OCI-LY3 (cell line): ENCODE measurements around the gene TROAP.

Source experiments
- H2AFZ ChIP-seq: fragments of 200-600, 300-600 bp; shearing (Covaris generic); 2 replicates; pipeline ENCODE4 v1.6.0; 2014; ENCODE audit warnings: antibody characterized with exemption, low read depth, low read length
- H3K27ac ChIP-seq: fragments of 200-600, 300-600 bp; sonication (generic); 2 replicates; pipeline ENCODE4 v1.5.1; 2014; ENCODE audit warnings: mild to moderate bottlenecking, low read length, moderate library complexity, mixed read lengths
- H3K27me3 ChIP-seq: fragments of 200-600, 300-600 bp; sonication (generic); 2 replicates; pipeline ENCODE4 v1.6.1; 2014; ENCODE audit warnings: low read depth, low read length, mixed read lengths
- H3K36me3 ChIP-seq: fragments of 200-600, 300-600 bp; sonication (generic); replicated peaks from 2 replicates; pipeline ENCODE3; 2014; ENCODE audit warnings: low read depth, low read length, mixed read lengths
- H3K4me1 ChIP-seq: fragments of 300-600, 200-600 bp; sonication (generic); 2 replicates; pipeline ENCODE4 v1.6.1; 2014; ENCODE audit warnings: low read length, mixed read lengths
- H3K4me2 ChIP-seq: fragments of 200-600, 300-600 bp; sonication (generic); 2 replicates; pipeline ENCODE4 v1.6.1; 2014; ENCODE audit warnings: low read length, mixed read lengths
- H3K4me3 ChIP-seq: fragments of 300-600, 200-600 bp; sonication (generic); 2 replicates; pipeline ENCODE4 v1.5.1; 2014; ENCODE audit warnings: antibody characterized with exemption, mild to moderate bottlenecking, low read length, moderate library complexity
- H3K79me2 ChIP-seq: fragments of 300-600, 200-600 bp; shearing (Covaris generic); 2 replicates; pipeline ENCODE4 v1.6.1; 2014; ENCODE audit warnings: mild to moderate bottlenecking, low read length, mixed read lengths
- H3K9ac ChIP-seq: fragments of 300-600, 200-600 bp; shearing (Covaris generic); 2 replicates; pipeline ENCODE4 v1.6.0; 2014; ENCODE audit warnings: mild to moderate bottlenecking, low read length, moderate library complexity
- H3K9me3 ChIP-seq: fragments of 200-600, 300-600 bp; shearing (Covaris generic); 2 replicates; pipeline ENCODE4 v1.6.1; 2014; ENCODE audit warnings: low read length, mixed read lengths; ENCODE audit not compliant: insufficient read depth
- H4K20me1 ChIP-seq: fragments of 200-600, 300-600 bp; sonication (generic); 2 replicates; pipeline ENCODE4 v1.6.1; 2016; ENCODE audit warnings: low read length, mixed read lengths; ENCODE audit not compliant: insufficient read depth
- CTCF ChIP-seq: fragments of 200-600, 300-600 bp; sonication (generic); IDR thresholded peaks from 2 replicates; pipeline ENCODE4 v1.5.1; 2014; ENCODE audit warnings: antibody characterized with exemption, low read length, low read depth
- EZH2phosphoT487 ChIP-seq: fragments of 200-600 bp; shearing (Covaris generic); IDR thresholded peaks from 2 replicates; pipeline ENCODE4 v1.6.1; 2018; ENCODE audit warnings: antibody characterized with exemption, mixed run types, low read depth

Gene TROAP

GRCh38 chr12:49366652-49367380 lies 43.8 kb downstream of the TROAP start:
- TF ChIP-seq CTCF (no peak), EZH2phosphoT487 (no peak)
- Histone ChIP-seq H3K27me3 (no peaks in the 10 kb centered on the region), H3K79me2 (peaks cover 46% of the 10 kb centered on the region)

GRCh38 chr12:49367381-49368239 lies 44.6 kb downstream of the TROAP start, which contains the start of gene SPATS2:
TSS of gene SPATS2 (plus strand) at chr12:49367462. CDS start at chr12:49461013, 93,551 bp downstream.
- Histone ChIP-seq H3K27me3 (no peaks in the 10 kb centered on the region), H3K4me3 (peak within 1 kb of the TSS; percentile 87), H3K4me2 (peak within 1 kb of the TSS; percentile 91), H3K79me2 (peaks cover 53% of the 10 kb centered on the region), H3K36me3 (no peaks in the 10 kb centered on the region), H3K4me1 (peaks cover 28% of the 10 kb centered on the region), H3K9ac (peak within 1 kb of the TSS; percentile 96), H3K27ac (peak within 1 kb of the TSS; percentile 83), H4K20me1 (peaks cover 22% of the 10 kb centered on the region; the same call in 1 of the 2 replicates), H2AFZ (peak within 1 kb of the TSS; percentile 83), H3K9me3 (no peaks in the 10 kb centered on the region)
- TF ChIP-seq EZH2phosphoT487 (no peak), CTCF (no peak)

More at GRCh38 chr12:49366652-49367380, 43.8 kb downstream of the TROAP start:
- Histone ChIP-seq H3K36me3 (no peaks in the 10 kb centered on the region), H4K20me1 (peaks cover 22% of the 10 kb centered on the region; the same call in 1 of the 2 replicates), H3K4me2 (peak overlapping the region; percentile 91), H3K9ac (peak overlapping the region; percentile 96), H3K27ac (peak overlapping the region; percentile 83), H3K4me3 (peak overlapping the region; percentile 87), H2AFZ (peak overlapping the region; percentile 83), H3K4me1 (peaks cover 28% of the 10 kb centered on the region), H3K9me3 (no peaks in the 10 kb centered on the region)

GRCh38 chr12:49368240-49368600 lies 45.2 kb downstream of the TROAP start:
- Histone ChIP-seq H3K27ac (peak overlapping the region; percentile 8; the same call in 1 of the 2 replicates), H3K4me1 (peaks cover 28% of the 10 kb centered on the region)

More at GRCh38 chr12:49368240-49368600, 45.2 kb downstream of the TROAP start:
- Histone ChIP-seq H3K4me3 (peak overlapping the region; percentile 87), H3K4me2 (peak overlapping the region; percentile 91), H3K9me3 (no peaks in the 10 kb centered on the region), H3K79me2 (peaks cover 57% of the 10 kb centered on the region), H3K27me3 (no peaks in the 10 kb centered on the region), H2AFZ (no peak overlapping the region), H3K9ac (peak overlapping the region; percentile 96), H3K36me3 (no peaks in the 10 kb centered on the region), H4K20me1 (peaks cover 22% of the 10 kb centered on the region; the same call in 1 of the 2 replicates)
- TF ChIP-seq EZH2phosphoT487 (no peak), CTCF (no peak)
